Measurements from ENCODE around the gene PTPRN2.
"Not testable (repeated sequence)": the region's sequence is repeated elsewhere in the genome, so short reads cannot be mapped to it uniquely, and the experiment has no call there.

PTPRN2 gene

DNA sequence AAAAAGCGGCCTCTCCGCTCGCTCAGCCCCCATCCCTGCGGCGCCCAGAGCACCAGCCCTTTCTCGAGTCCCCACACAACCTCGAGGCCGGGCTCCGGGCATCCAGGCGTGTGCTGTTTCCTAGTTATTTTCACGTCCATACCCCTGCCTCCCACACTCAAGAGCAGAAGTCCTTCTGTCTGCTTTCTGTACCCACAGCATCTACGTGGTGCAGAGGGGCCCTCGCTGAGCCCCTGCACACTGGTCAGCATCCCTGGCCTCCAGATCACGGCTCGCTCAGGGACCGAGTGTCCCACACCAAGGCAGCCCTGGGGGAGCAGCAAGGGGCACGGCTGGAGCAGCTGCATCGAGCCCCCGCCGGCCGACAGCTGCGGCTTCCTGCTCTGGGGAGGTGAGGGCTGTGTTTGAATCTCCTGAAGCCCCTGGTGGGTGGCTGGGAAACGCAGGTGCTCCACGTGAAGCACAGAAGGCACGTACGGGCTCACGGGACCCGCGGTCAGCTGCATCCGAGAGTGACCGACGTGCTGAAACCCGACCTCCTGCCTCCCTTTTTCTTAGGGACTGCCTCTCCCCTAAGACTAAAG, 917.8 kb downstream of the PTPRN2 start:
- no peak for DNase-seq (ENCODE audit: low read depth in 1 of 2, low spot score in 1 of 2)

DNA sequence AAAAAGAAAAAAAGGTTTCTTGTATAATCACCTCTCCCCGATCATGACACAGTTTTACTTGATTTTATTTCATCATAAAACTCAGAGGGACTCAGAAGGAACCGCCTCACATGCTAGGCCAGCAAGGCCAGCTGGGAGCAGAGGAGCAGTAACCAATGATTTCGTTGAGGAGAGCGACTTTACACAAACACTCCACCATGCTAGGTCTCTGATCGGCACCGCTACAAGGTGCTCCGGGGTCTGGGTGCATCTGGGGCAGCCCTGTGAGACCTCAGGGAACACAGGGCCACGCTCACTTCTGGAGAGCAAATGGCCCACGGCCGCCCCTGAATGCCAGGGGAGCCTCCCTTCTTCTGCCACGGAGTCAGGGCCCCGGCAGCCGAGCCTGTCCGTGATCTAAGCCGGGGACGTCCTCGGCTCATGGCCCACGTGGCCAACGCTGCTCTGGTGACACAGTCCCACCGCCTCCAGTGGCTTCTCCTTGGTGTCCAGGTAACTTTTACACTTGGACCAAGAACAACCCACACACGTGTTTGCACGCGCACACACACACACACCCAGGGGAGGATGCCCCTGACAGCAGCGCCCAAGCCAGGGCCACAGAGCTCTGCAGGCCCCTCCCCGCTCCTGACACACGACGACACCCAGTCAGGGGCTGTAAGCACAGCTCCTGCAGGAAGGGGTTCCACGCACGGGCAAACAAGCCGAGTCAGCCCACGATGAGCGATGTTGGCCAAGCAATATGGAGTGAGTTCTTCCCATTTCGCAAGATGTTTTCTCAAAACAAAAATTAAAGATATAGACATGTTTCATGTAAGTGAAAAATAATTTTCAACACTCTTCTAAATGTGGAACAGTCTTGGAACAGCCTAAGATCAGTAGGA, 918.5 kb downstream of the PTPRN2 start:
- DNase-seq (ENCODE audit: low read depth in 1 of 2, low spot score in 1 of 2): no peak

DNA sequence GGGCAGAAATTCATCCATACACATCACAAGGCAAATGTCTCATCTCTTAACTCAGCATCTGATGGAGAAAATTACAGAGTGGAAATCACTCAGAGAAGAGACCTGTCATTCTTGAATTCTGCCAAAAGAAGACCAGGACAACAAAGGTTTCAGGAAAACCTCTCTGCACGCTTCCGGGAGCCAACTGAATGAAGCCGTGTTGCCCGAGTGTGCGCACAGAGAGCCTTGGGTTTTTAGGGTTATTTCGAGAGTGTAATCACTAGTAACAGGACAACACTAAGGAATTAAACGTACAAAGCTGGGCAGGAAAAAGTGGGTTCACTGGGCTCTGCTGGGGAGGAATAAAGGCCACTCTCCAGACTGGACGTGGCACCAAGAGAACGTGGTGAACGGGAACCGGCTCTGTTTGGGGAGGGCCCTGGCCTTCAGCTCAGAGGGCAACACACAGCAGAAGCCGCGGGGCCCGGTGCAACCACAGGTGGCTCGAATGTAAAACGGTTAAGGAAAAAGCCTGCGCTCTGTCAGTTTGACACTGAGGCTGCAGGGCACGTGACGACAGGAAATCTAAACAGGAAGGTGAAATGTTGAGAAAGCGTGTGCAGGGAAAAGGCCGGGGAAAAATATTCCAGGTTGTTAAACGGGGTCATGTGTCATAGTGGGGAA, 919.3 kb downstream of the PTPRN2 start:
- no peak for DNase-seq (ENCODE audit: low read depth in 1 of 2, low spot score in 1 of 2)

DNA sequence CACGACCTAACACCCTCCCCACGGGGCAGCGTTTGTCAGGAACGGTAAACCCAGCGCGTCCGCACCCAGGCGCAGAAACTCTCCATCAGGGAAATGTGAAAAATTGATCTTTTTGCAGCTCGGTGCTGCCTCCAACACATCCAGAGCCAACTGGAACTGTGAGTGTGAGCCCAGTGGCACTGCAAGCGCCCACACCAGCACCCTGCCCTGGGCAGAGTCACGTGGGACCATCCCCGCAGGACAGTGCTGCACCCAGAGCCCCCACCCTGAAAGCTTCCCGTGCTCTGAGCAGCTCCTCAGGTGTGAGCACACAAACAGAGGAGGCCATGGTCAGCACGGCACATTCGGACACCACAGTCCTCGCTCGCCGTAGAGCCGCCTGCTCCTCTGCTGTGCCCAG, 919.9 kb downstream of the PTPRN2 start:
- no peak for DNase-seq (ENCODE audit: low read depth in 1 of 2, low spot score in 1 of 2)

DNA sequence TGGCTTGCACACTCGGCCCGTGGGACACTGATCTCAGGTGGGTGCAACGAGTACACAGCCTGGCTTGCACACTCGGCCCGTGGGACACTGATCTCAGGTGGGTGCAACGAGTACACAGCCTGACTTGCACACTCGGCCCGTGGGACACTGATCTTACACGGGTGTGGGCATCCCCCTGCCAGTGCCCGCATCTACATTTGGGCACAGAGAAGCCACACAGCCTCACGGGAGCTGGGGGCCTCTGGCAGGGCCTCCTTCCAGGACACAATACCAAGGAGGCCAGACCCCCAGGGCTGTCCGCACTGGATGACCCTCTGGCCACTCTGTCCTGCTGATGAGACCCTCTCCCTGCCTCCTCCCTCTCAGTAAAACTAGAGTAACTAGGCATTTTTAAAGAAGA, 920.4 kb downstream of the PTPRN2 start:
- DNase-seq (ENCODE audit: low read depth in 1 of 2, low spot score in 1 of 2): no peak

DNA sequence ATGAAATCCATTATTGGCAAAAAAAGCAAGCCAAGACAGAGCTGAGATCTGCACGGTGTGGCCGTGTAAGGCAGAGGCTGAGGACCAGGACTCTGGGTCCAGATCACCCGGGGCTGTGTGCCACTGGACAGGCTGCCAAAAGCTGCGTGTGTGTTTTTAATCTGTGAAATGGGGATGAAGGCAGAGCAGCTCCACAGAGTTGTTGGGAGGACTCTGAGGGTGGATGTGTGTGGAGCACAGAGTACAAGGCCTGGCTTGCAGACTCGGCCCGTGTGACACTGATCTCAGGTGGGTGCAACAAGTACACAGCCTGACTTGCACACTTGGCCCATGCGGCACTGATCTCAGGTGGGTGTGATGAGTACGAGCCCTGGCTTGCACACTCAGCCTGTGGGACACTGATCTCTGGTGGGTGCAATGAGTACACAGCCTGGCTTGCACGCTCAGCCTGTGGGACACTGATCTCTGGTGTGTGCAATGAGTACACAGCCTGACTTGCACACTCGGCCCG, 921.0 kb downstream of the PTPRN2 start:
- no peak for DNase-seq (ENCODE audit: low read depth in 1 of 2, low spot score in 1 of 2)

DNA sequence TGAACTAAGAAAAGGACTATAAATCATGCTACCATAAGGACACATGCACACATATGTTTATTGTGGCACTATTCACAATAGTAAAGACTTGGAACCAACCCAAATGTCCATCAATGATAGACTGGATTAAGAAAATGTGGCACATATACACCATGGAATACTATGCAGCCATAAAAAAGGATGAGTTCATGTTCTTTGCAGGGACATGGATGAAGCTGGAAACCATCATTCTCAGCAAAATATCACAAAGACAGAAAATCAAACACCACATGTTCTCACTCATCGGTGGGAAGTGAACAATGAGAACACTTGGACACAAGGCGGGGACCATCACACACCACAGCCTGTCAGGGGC, 922.0 kb downstream of the PTPRN2 start:
- not testable (repeated sequence) for DNase-seq (ENCODE audit: low read depth in 1 of 2, low spot score in 1 of 2)

DNA sequence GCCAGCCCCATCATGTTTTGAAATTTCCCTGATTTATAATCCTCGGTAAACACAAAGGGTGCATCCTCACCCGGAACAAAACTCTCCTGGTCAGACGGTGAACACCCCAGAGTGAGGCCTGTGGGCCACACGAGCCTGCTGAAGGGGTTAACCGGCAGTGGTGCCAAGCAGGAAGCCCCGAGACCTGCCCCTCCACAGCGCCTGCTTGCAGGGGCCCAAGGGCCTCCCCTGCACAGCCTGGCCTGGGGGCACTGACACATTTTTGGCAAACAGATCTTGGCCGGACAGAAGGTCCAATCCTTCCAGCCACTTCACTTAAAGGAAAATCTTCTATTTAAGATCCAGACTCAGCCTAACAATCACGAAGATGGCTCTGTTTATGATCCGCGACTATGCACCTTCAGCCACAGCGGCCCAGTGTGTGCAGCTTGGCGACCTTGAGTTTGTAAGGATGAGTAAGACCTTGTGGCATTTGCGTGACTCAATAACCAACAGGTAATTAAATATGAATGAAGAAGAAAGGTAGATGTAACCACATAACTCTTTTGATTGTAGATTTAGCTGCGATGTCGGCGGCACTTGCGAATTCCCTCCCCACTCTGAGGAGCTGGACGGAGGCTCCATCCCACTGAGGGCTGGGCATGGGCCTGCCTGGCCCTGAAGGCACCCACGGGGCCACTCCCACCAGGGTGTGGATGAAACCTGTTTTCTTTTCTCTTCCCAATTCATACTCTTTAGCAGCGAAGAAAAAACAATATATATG, 922.6 kb downstream of the PTPRN2 start:
- no peak for DNase-seq (ENCODE audit: low read depth in 1 of 2, low spot score in 1 of 2)

DNA sequence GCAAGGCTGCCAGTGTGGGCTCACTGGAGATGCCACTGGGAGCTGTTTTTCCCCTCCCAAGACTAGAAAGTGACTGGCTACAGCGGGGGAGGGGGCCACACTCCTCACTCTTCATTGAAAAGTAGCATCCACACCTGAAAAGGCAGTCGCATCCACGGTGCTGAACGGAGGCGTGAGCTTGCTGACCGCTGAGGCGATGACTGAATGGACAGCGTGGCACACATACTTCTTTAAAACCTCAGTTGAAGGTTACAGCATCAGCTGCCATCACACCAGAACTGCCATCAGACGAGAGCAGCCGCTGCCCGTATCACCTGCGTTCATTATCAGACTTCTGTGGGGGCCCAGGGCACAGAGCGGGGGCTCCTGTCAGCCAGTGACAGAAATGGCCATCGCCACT, 923.6 kb downstream of the PTPRN2 start:
- DNase-seq (ENCODE audit: low read depth in 1 of 2, low spot score in 1 of 2): no peak

DNA sequence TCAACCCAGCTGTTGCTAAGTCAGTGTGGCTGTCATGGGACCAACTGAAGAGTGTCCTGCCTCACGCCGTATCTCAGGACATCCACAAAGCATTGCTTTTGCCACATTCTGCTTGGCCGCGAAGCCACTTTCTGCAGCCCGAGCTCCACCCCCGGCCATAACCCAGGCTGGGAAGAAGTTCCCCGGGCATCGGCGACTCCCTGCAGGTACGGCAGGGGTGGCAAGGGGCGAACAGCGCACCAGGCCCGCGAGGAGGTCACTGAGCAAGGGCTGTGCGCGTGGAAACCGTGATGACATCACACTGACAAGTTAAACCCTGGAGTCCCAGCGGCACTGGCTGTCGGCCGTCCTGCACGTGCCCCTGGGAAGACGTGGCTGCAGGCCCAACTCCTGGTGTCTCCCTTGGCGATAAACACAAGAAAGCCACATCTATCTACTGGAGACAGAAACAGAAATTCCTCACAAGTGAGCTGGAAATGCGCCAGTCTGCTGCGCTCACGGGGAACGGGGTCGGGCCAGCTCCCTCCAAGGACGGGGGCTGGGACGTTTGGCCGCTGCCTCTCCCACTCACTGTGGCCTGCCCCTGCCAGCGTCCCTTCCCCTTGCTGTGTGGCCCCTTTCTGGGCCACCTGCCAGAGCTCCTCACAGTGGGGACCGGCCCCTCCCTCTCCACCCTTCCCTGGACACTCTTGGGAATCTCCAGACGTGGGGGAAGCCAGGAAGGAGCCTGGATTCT, 924.5 kb downstream of the PTPRN2 start:
- DNase-seq (ENCODE audit: low read depth in 1 of 2, low spot score in 1 of 2): no peak

DNA sequence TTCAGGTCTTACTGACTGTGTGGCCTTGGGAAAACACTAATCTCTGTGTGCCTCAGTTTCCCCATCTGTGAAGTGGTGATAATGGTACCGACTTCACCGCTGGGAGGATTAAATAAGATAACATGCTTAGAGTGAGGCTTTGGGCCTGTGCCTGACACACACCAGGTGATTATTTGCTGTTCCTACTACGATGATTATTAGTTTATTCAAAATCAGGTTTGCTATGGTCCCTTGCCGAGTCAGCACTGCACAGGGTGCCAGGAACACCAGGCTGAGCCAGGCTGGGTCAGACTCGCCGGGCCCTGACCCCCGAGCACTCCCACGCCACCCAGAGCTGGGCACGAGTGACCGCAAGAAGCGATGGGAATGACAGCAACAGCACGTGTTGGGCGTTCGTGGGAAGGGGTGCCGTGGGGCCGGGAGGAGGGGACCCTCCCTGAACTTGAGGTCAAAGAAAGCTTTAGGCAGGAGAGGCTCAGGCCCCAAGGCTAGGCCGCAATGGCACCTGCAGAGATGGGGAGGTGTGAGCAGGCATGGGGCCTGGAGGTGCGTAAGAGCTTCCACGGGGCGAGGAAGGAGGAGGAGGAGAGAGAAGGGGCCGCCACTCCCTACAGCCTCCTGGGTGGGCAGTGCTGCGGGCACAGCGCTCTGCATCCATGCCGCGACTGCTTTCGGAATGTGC, 925.4 kb downstream of the PTPRN2 start:
- no peak for DNase-seq (ENCODE audit: low read depth in 1 of 2, low spot score in 1 of 2)

DNA sequence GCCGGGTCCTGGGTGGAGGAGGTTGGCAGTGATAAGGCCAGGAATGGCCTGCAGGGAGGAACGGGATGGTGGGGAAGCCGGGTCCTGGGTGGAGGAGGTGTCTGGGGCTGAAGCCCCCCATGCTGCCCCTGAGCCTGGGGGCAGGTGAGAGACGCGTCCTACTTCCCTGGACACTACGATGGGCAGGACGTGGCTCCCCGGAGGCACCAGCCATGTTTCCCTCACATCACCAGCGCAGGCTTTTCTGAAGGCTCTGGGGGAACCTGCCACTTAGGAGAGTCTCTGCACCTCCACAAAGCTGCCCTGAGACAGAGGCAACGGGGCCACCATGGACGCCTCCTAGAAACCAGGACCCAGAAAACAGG, 926.0 kb downstream of the PTPRN2 start:
- no peak for DNase-seq (ENCODE audit: low read depth in 1 of 2, low spot score in 1 of 2)

DNA sequence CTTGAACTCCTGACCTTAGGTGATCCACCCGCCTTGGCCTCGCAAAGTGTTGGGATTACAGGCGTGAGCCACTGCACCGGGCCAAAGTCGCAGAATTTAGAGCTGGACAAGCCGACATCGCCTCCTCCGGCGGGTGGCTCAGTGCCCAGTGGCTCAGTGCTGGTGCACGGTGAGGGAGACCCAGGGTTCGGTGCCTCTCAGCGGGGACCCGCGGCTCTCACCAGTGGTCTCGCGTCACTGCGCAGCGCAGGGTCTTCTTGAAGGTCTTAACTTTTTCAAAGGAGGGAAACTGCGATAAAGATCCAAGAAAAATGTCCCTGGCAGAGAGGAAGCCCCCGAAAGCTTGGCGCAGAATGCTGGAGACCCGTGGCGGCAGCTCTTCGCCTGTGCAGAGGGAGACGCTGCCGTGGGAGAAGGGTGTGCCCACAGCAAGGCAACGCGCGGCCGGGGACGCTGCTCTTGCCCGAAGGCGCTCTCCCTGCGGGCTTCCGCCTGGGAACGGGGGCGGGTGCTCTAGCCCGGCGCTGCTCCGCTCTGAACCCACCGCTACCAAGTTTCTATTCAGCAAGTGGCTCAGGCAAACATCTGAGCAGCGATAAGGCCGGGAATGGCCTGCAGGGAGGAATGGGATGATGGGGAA, 926.5 kb downstream of the PTPRN2 start:
- DNase-seq (ENCODE audit: low read depth in 1 of 2, low spot score in 1 of 2): no peak

DNA sequence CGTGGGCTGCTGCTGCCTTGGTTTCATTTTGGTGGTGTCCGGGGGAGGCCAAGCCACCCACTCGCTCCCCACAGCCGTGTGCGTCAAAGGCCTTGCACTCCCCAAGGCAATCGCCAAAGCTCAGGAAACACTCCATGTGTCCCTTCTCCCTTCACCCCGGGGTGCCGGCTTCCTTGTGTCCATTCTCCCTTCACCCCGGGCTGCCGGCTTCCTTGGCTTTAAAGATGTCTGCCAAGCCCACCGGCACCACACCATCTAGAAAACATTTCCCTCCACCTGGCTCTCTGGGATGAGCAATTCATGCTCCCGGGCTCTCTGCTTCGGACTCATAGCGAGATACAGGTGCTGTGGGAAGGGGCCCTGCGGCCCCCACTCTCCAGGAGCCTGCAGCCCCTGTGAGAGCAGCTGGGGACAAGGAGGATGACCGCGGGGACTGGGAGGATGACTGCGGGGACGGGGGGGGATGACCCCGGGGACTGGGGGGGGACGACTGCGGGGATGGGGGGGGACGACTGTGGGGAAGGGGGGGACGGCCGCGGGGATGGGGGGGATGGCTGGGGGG, 928.7 kb downstream of the PTPRN2 start:
- no peak for DNase-seq (ENCODE audit: low read depth in 1 of 2, low spot score in 1 of 2)

DNA sequence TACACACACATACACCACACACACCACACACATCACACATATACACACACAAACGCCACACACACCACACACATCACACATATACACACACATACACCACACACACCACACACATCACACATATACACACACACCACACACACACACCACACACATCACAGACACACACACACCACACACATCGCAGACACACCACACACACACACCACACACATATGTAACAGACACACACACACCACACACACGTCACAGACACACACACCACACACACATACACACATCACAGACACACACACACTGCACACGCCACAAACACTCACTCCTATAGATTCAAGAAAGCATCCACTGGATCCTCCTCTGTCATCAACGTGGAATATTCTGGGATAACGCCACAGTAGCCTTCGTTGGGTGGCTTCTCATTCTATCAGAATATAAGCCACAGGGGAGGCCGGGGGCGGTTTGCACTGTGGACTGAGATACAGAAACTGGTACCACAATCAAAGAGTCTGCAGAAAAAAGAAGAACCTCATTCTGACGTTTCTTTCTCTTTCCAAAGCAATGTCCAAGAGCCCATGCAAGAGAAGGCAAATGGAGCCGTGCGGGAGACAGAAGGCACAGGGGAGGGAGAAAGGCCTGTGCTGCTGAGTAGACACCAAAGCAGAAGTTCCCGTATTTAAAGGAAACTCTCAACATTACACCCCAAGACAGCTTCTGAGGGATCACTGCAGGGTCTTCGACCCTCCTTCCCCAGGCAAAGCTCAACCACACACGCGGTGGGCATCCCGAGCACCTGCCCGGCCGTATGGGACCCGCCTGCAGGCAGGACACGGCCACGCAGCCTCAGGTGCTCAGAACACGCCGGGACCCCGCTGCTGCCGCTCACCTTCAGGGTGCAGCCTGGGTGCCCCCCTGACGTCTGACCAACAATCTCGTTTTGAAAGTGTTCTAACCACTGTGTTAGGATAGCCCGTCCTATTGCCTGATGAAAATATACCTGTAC, 929.6 kb downstream of the PTPRN2 start:
- DNase-seq (ENCODE audit: low read depth in 1 of 2, low spot score in 1 of 2): no peak

DNA sequence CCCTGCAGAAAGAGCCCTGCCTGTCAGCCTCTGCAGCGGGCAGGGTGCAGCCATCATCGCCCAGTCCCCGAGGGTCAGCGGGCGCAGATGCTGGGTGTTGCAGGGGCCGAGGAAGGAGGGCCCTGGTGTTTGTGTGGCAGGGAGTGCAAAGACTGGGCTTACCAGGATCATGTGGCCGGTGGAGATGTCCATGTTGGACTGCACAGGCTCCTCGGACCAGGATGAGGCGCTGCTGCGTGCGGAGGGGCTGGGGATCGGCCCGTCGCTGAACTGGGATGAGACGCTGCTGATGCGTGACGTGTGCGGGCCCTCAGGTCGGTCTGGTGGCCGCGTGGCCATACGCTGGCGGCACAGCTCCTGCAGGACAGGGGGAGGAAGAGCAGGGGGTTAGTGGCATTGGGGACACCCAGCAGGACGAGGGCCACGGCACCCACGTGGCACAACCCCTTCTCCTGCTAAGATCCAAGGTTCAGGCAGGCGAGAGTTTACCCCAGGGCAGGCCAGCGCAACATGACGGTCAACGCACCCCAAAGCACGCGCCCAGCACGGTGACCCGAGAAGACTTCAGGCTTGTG, 931.3 kb downstream of the PTPRN2 start:
- no peak for DNase-seq (ENCODE audit: low read depth in 1 of 2, low spot score in 1 of 2)

DNA sequence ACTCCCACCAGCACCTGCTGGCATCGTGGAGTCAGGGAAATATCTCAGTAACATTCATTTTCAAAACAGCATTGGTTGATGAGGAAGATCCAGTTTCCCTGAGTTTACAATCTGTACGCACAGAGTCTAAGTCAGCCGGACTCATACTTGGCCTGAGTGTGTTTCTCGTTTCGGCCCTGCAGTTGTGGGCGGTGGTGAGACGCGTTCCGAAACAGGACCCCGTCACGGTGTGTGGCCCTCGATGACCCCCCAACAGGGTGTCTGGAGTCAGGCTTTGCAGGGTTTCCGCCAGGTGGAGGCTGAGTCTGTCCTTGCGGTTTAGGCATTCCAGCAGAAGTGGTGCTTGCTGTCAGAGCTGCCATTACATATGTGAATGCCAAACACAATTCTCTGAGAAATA, 933.3 kb downstream of the PTPRN2 start:
- DNase-seq (ENCODE audit: low read depth in 1 of 2, low spot score in 1 of 2): no peak

DNA sequence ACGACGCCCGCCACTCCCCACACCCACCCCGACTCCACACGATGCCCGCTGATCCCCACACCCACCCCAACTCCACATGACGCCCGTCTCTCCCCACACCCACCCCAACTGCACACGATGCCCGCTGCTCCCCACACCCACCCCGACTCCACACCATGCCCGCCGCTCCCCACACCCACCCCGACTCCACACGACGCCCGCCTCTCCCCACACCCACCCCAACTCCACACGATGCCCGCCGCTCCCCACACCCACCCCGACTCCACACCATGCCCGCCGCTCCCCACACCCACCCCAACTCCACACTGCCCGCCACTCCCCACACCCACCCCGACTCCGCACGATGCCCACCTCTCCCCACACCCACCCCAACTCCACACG, 933.8 kb downstream of the PTPRN2 start:
- DNase-seq (ENCODE audit: low read depth in 1 of 2, low spot score in 1 of 2): no peak
